ENCODE data around the gene NPHP4.
"Not testable (repeated sequence)": the region's sequence is repeated elsewhere in the genome, so short reads cannot be mapped to it uniquely, and the experiment has no call there.

Gene NPHP4

GRCh38 chr1:5855196-5855897 lies 136.9 kb downstream of the NPHP4 start:
- DNase-seq, result no peak
- ATAC-seq, result no peak

GRCh38 chr1:5854754-5855153 lies 137.5 kb downstream of the NPHP4 start:
- ATAC-seq (no peak), DNase-seq (no peak)

GRCh38 chr1:5853858-5854257 lies 138.4 kb downstream of the NPHP4 start:
- not testable (repeated sequence) for DNase-seq, ATAC-seq

- ATAC-seq (no peak), DNase-seq (no peak)
Observed at GRCh38 chr1:5850503-5850902, 141.7 kb downstream of the NPHP4 start.

GRCh38 chr1:5849550-5849949 lies 142.7 kb downstream of the NPHP4 start:
- no peak for DNase-seq
- ATAC-seq, result no peak

GRCh38 chr1:5847013-5847659 lies 145.1 kb downstream of the NPHP4 start:
- DNase-seq (peak; percentile 10), ATAC-seq (no peak)

GRCh38 chr1:5845376-5845775 lies 146.8 kb downstream of the NPHP4 start:
- no peak for ATAC-seq
- no peak for DNase-seq

- DNase-seq (no peak), ATAC-seq (no peak)
Observed at GRCh38 chr1:5844442-5844841, 147.8 kb downstream of the NPHP4 start.

- DNase-seq, result no peak
- ATAC-seq, result no peak
Observed at GRCh38 chr1:5843521-5844096, 148.6 kb downstream of the NPHP4 start.

- DNase-seq, result no peak
- ATAC-seq, result no peak
Observed at GRCh38 chr1:5842679-5843078, 149.5 kb downstream of the NPHP4 start.

GRCh38 chr1:5840551-5841001 lies 151.6 kb downstream of the NPHP4 start:
- no peak for ATAC-seq
- no peak for DNase-seq

GRCh38 chr1:5839881-5840550 lies 152.2 kb downstream of the NPHP4 start:
- no peak for ATAC-seq
- no peak for DNase-seq

GRCh38 chr1:5839161-5839880 lies 152.9 kb downstream of the NPHP4 start:
- DNase-seq (no peak), ATAC-seq (no peak)

- ATAC-seq (no peak), DNase-seq (no peak)
Observed at GRCh38 chr1:5837976-5838653, 154.1 kb downstream of the NPHP4 start.

- DNase-seq, result no peak
- ATAC-seq, result no peak
Observed at GRCh38 chr1:5836776-5837440, 155.3 kb downstream of the NPHP4 start.

- no peak for DNase-seq
- ATAC-seq, result no peak
Observed at GRCh38 chr1:5835179-5835562, 157.1 kb downstream of the NPHP4 start.

GRCh38 chr1:5834477-5835178 lies 157.6 kb downstream of the NPHP4 start:
- DNase-seq (no peak), ATAC-seq (no peak)

GRCh38 chr1:5833911-5834310 lies 158.3 kb downstream of the NPHP4 start:
- DNase-seq (no peak), ATAC-seq (no peak)

- DNase-seq, result no peak
Observed at GRCh38 chr1:5832916-5833895, 159.0 kb downstream of the NPHP4 start.

More at GRCh38 chr1:5832916-5833895, 159.0 kb downstream of the NPHP4 start:
- ATAC-seq, result no peak
